Nephron (organoid): ENCODE data around the gene KLHL3.

ENCODE experiments used
- H3K27ac Mint-ChIP-seq, 3 experiments: 2 replicates each; pipeline ENCODE4 v1.8.0; 2020; ENCODE audit warnings: mixed read lengths in 3 of 3, mild to moderate bottlenecking in 2 of 3, moderate library complexity in 1 of 3
- H3K27me3 Mint-ChIP-seq: 2 replicates; pipeline ENCODE4 v1.8.0; 2021; ENCODE audit warnings: low read depth, mild to moderate bottlenecking, moderate library complexity, mixed read lengths
- H3K36me3 Mint-ChIP-seq: 2 replicates; pipeline ENCODE4 v1.8.0; 2020; ENCODE audit warnings: low read depth, mixed read lengths
- H3K4me1 Mint-ChIP-seq: 2 replicates; pipeline ENCODE4 v1.8.0; 2020; ENCODE audit warnings: mixed read lengths
- H3K4me3 Mint-ChIP-seq, 3 experiments: 2 replicates each; pipeline ENCODE4 v1.8.0; 2020; ENCODE audit warnings: mild to moderate bottlenecking in 3 of 3, mixed read lengths in 3 of 3, moderate library complexity in 2 of 3
- H3K9me3 Mint-ChIP-seq: 2 replicates; pipeline ENCODE4 v1.8.0; 2020; ENCODE audit warnings: mixed read lengths
- CTCF ChIP-seq, 3 experiments: fragments of 200-600 bp; sonication (generic); IDR thresholded peaks; one replicate each; pipeline ENCODE4 v1.5.0; 2021; ENCODE audit warnings: antibody characterized with exemption in 3 of 3; ENCODE audit not compliant: unreplicated experiment in 3 of 3

The KLHL3 gene

GRCh38 chr5:137737349-137738131 is 1.7 kb upstream of the KLHL3 start:
- Mint-ChIP-seq H3K36me3 (no peaks in the 10 kb centered on the region), H3K9me3 (peaks cover 5% of the 10 kb centered on the region), H3K4me3 (peak overlapping the region in 2 of 3 experiments; percentile 4 to 46), H3K27me3 (no peaks in the 10 kb centered on the region), H3K4me1 (peaks cover 7% of the 10 kb centered on the region), H3K27ac (peak overlapping the region in 1 of 3 experiments; percentile 57)
- no peak for TF ChIP-seq CTCF (IDR thresholded peaks at IDR 0.05; ENCODE audit: unreplicated experiment in 3 of 3)

GRCh38 chr5:137736496-137736895 is 607 bp upstream of the KLHL3 start:
- H3K4me1 Mint-ChIP-seq: peaks cover 7% of the 10 kb centered on the region
- no peak overlapping the region for H3K4me3 Mint-ChIP-seq
- peaks cover 5% of the 10 kb centered on the region for H3K9me3 Mint-ChIP-seq
- H3K36me3 Mint-ChIP-seq: no peaks in the 10 kb centered on the region
- TF ChIP-seq CTCF (IDR thresholded peaks at IDR 0.05; ENCODE audit: unreplicated experiment in 3 of 3): no peak
- no peak overlapping the region for H3K27ac Mint-ChIP-seq
- no peaks in the 10 kb centered on the region for H3K27me3 Mint-ChIP-seq

- no peaks in the 10 kb centered on the region for H3K27me3 Mint-ChIP-seq
- H3K27ac Mint-ChIP-seq: no peak overlapping the region
- peaks cover 5% of the 10 kb centered on the region for H3K9me3 Mint-ChIP-seq
- H3K4me3 Mint-ChIP-seq: no peak overlapping the region
- no peaks in the 10 kb centered on the region for H3K36me3 Mint-ChIP-seq
- TF ChIP-seq CTCF (IDR thresholded peaks at IDR 0.05; ENCODE audit: unreplicated experiment in 3 of 3): no peak
- H3K4me1 Mint-ChIP-seq: peaks cover 7% of the 10 kb centered on the region
Measured at GRCh38 chr5:137734962-137735554, 831 bp downstream of the KLHL3 start.

- peaks cover 5% of the 10 kb centered on the region for H3K9me3 Mint-ChIP-seq
- H3K4me3 Mint-ChIP-seq: no peak overlapping the region
- no peaks in the 10 kb centered on the region for H3K36me3 Mint-ChIP-seq
- no peak overlapping the region for H3K27ac Mint-ChIP-seq
- H3K27me3 Mint-ChIP-seq: no peaks in the 10 kb centered on the region
- TF ChIP-seq CTCF (IDR thresholded peaks at IDR 0.05; ENCODE audit: unreplicated experiment in 3 of 3): no peak
- peaks cover 7% of the 10 kb centered on the region for H3K4me1 Mint-ChIP-seq
Measured at GRCh38 chr5:137734331-137734730, 1.6 kb downstream of the KLHL3 start.

- H3K4me1 Mint-ChIP-seq: peaks cover 7% of the 10 kb centered on the region
- peaks cover 5% of the 10 kb centered on the region for H3K9me3 Mint-ChIP-seq
- no peak for TF ChIP-seq CTCF (IDR thresholded peaks at IDR 0.05; ENCODE audit: unreplicated experiment in 3 of 3)
- no peak overlapping the region for H3K27ac Mint-ChIP-seq
- no peak overlapping the region for H3K4me3 Mint-ChIP-seq
- no peaks in the 10 kb centered on the region for H3K36me3 Mint-ChIP-seq
- H3K27me3 Mint-ChIP-seq: no peaks in the 10 kb centered on the region
Measured at GRCh38 chr5:137733922-137734321, 2.0 kb downstream of the KLHL3 start.
